GM21825 (cell line): ENCODE measurements around the gene CFAP53.

ENCODE experiments used
- ATAC-seq: cut with Tn5 transposase; IDR thresholded peaks from one replicate; pipeline ENCODE4 v1.9.1; 2021; ENCODE audit warnings: mild to moderate bottlenecking, moderate library complexity; ENCODE audit not compliant: unreplicated experiment

CFAP53 gene

DNA sequence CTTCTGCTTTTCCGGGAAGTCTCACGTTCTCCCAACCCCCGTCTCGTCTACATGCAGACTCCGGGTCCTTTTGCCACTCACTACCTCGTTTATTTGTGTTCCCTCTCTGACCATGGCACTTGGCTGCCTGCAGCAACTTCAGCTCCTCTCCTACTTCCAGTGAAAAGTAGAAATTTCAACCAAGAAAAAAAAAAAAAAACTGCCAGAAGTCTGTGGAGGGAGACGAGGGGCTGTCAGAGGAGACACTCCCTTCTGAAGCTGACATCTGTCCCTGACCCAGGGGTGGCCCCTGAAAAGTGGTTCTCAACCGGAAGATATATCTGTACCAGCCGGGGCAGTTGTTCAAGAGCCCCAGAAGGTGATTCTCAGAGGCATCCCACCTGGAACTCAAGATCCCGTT is 70.6 kb downstream of the CFAP53 start:
- ATAC-seq: no peak

DNA sequence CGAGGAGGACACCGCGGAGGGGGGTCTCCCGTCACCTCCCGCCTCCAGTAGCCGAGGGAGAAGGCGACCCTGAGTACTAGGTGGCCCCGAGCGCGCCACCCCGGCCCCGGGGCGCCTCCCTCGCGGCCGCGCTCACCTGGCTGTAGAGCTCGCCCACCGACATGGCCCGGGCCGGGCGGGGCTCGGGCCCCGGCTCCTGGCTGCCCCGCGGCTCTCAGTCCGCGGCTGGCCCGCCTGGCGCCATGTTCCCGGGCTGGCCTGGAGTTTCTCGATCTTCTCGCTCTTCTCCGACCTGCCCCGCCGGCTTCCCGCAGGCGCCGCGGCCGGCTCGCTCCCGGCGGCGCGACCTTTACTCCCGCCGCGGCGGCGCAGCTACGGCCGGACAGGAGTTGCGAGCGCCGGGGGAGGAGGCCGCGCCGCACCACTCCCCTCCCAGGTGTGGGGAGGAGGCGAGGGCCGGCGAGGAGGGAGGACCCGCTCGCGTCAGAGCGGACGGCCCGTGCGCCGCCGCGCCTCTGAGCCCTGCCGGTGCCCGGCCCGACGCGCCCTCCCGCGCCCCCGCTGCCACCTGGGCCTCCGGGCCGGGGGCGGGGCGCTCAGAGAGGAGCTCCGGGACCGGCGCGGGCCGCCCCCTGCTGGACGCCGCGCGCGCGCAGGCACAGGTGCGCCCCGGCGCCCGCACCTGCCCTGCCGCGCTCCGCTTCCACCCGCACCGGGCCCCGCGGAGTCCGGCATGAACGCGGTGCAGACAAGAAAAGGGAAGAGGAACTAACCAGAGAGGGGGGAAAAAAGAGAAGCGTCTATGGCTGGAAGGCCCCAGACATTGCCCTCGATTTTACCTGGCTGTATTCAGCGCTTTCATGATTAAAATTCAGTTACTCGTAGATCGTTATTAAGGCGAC is 71.4 kb downstream of the CFAP53 start, which contains the start of gene MYO5B:
MYO5B (minus strand) TSS at position 517 of the 902 bp plus-strand sequence; CDS start at position 163, 354 bp downstream.
- peak; percentile 70 for ATAC-seq

DNA sequence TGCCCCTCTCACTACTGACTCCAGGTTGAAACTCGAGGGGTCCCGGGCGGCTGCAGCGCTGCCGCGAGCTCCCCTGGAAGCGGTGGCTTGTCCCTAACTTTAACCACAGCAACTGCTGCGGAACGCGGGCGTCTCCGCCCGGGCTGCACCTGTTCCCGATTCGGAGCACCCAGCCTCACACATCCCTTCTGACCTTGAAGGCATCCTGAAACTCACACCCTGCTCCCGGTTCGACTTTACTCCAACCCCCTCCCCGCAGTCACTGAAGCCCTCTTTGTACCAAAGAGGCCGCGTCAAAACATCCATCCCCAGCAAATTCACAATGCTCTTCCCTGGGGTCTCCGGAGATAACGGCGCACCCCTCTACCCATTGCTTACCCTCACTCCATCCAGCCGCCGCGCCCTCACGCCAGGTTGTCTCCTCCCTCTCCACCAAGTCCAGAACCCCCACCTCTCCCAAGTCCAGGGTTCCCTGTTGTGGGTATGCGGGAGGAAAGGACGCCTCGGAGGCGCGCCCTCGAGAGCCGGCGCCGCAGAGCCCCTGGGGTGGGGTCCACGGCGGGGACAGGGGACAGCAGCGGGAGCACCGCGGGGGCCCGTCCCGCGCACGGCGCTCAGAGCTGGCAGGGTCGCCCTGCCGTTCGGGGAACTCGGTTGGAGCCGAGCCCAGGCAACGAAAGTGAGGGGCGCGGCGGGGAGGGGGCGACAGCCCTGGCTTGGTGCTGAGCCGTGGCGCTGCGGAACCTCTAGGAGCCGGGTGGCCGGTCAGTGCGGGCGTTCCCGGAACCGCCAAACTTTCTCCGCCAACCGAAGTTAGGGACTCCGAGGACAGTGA is 72.3 kb downstream of the CFAP53 start:
- ATAC-seq: peak; percentile 23

DNA sequence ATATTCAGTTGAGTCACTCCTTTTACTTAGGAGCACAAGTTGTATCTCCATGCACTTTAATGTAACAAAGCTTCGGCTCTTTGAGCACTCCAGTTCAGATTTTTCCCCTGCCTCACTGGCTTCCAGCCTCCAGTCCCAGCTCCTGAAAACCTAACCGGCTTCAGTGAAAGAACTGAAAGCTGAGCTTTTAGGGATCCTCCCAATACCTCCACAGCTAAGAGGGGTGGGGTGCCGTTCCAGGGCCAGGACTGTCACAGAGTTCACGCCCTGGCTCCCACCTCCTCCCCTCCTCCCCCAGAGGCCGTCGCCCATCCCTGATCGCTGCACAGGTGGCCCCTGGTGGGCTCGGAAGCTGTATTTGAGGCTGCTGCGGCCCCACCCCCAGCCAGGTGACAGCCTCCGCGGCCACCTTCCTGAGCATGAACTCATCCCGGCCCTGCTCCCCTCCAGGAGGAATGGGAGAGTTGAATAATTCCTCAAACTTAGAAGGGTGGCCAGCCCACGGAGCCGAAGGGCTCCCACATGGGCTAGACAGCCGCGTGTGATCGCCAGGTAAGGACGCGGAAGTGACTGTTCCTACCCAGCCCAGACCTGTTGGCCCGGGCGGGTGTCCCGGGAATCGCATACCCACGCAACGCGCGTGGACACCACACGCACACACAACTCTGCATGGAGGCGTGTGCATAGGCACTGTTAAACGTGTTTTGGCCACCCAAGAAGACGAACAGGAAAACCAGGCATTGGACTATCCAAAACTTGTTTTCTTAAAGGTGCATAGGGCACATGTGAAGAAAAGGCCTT is 73.1 kb downstream of the CFAP53 start:
- no peak for ATAC-seq

DNA sequence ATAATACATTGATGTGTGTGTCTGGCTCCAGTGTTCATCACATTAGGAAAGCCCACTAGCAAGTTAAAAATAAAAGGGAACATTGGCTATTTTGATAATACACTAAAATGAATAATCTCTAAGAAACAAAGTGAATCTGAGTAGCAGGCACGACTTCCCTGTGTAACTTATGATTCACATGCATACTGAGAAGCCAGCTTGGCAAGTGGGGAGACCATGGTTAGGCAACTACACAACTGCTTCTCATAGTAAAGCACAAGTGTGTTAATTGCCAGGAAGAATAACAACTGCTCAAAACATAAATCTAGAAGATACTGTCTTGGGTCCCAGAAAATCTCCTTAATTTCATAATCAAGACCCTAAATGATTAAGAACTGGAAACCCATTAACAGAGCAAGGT is 75.4 kb downstream of the CFAP53 start:
- ATAC-seq: no peak

DNA sequence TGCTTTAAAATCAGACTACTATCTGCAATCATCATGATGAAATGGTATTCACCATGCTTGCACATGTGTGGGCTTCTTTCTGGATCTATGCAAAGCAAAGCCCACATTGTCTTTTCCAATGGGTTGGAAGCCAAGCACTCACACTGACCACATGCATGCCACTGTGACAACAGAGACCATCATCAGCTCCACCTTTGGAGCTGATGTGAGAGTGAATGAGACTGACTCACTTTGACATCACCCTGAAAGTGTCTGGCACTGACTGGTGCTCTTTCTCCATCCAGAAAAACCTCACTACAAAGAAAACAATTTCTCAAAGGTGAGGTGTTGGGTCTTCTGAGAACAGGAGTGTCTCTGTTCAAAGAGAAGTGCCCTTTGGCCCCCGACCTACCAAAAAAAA is 76.1 kb downstream of the CFAP53 start:
- no peak for ATAC-seq

DNA sequence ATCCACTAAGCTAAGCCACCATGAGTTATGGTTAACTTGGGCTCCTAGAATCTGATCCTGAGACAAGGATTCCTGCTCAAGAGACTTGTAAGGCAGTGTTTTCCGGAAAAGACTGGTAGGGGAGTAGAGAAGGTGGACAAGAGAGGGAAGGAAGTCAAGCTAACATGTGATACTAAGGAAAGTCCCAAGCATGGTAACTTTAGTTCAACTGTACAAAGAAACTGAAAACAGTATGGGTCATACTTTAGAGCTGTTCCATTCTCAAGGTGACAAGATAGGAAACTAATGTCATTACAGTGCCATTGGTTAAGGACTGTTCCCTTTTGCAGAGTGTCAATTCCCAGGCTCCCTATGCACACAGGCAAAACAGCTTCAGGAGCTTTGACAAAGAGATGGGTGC is 77.1 kb downstream of the CFAP53 start:
- peak; percentile 61 for ATAC-seq

DNA sequence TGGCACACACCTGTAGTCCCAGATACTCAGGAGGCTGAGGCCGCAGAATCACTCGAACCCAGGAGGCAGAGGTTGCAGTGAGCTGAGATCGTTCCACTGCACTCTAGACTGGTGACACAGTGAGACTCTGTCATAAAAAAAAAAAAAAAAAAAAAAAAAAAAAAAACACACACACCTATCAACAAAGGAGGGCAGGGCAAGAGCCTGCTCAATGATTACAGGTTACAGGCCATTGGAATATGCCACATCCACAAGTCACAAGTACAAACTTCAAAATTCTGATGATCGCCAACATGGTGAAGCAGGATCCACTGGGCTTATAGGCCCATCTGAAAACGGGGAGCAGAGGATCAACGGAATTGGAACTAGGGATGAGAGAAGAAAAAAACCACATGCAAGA is 77.6 kb downstream of the CFAP53 start:
- no peak for ATAC-seq

DNA sequence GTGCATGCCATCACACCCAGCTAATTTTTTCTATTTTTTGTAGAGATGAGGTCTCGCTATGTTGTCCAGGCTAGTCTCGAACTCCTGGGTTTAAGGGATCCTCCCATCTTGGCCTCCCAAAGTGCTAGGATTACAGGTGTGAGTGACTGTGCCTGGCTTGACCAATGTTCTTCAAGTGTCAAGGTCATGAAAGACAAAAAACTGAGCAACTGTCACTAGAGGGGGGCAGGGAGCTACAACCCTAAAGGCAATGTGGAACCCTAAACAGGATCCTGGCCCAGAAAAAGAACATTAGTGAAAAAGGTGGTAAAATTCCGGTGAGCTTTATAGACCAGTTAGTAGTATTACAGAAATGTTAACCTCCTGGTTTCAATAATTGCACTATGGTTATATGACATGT is 78.6 kb downstream of the CFAP53 start:
- no peak for ATAC-seq

DNA sequence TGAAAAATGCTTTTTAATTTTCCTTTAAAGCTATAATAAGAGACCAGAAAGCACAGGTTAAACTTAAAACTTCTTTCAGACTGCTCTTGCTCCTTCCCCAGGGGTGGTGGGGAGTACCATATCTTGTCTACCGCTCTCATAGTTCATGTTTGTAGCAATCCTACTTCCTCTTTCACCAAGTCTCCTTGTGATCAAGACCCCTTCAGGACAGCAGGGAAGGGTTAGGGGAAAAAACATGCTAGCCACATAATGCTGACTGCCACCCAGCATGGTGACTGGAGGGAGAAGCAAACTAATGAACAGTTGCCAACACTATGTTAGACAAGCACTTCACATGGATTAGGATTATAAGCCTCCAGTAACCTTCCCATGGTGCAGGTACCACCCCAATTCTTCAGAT is 79.9 kb downstream of the CFAP53 start:
- ATAC-seq: no peak

DNA sequence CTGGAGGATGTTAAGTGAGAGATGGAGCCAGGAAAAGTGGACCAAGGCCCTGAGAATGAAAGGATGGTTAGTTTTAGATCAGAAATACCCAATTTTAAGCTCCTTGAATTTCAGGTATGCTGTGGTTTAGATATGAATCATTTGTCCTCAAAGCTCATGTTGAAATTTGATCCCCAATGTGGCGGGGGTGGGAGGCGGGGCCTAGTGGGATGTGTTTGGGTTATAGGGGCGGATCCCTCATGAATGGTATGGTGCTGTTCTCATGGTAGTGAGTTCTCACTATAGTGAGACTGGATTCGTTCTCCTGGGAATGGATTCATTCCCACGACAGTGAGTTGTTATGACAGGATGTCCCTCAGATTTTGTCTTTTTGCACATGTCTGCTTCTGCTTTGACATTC is 82.7 kb downstream of the CFAP53 start:
- ATAC-seq: no peak

DNA sequence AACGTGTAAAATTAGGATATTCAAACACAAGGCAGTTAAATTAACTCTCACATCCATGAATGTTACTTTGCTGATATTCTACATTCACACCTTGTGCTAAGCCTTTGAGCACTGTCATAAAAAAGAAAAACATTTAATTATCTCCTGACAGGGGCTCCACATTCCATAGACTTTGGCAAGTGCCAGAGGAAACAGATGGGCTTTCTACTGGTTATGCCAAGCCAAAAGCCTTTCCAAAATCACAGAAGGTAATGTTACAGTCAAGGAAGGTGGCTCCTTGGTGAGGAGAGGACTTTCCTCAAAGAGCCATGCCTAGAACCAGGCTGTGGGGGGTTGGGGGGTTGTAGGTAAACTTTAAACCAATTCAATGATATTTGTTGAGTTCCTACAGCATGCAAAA is 83.8 kb downstream of the CFAP53 start:
- ATAC-seq: no peak

DNA sequence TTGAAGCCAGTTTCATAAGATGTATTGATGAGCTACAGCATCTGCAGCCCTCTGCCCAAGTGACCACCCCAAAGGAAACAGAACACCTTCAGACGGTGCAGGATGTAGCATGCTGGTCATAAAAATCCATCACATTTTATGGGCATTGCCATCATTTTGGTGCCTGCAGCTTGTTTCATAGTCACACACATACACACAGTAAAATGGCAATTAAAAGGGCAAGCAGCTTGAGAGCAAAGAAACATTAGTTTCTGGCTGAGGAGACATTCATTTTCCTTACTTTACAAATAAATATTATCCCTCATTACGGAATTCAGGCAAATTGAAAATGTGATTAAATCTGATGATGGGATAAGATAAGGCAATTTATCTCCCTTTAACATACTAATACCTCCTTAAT is 84.7 kb downstream of the CFAP53 start:
- no peak for ATAC-seq

DNA sequence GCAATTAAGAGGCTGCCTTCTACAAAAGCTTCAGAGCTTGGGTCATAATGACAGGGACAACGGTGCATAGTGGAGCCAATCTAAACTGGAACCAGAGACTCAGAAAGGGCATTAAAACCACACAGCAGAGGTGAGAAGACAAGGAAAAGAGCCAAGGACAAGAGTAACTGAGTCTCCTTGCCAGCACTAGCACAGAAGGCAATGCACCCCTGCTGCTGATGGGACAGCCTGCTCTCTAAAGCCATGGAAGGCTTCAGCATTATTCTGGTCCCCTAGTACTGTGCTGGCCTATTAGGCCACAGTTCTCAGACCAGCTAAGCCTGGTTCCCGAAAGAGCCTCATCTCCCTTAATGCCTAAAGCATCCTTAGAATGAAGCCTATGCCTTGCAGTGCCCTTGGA is 86.8 kb downstream of the CFAP53 start:
- ATAC-seq: no peak

DNA sequence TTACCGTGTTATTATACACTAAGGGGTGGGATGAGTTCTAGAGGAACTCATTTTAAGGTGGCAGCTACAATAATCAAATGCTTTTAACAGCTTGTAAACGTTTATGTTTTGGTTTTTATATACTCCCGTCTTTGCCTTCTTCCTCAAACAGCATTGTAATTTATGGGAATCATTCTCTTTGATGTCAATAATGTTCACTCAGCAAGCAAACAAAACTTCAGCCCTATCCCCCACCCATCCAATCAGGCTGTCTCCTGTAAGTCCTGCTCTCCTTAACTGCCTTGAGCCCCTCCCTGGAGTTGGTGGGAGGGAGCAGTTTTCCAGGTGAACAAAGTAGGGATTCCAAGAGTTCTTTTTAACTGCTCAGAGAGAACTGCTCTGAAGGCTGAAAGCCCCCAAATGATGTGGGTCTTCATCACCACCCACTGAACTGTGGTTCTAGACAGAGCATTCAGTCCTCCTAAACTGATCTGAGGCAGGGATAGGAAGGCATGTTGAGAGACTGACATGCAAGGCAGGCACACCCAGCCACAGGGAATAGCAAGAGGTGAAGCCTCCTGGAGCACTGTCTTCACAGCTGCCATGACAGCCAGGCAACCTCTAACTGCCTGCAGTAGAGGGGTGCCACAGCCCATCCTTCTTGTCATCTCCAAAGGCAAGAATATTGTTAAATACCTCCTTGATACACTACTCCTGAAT is 88.9 kb downstream of the CFAP53 start:
- no peak for ATAC-seq
